Stimulated activated CD8-positive, alpha-beta memory T cell treated with anti-CD3 and anti-CD28 coated beads, Interleukin-15, amount 100 ng/mL, for 4 hours (primary cell): ENCODE measurements around the gene METTL9.
"Not testable (repeated sequence)": the region's sequence is repeated elsewhere in the genome, so short reads cannot be mapped to it uniquely, and the experiment has no call there.

Source experiments
- DNase-seq, 2 donors: peaks; one replicate each; pipeline ENCODE4 v3.0.0-alpha.2; 2020; ENCODE audit warnings: low read depth in 2 of 2

METTL9 gene

DNA sequence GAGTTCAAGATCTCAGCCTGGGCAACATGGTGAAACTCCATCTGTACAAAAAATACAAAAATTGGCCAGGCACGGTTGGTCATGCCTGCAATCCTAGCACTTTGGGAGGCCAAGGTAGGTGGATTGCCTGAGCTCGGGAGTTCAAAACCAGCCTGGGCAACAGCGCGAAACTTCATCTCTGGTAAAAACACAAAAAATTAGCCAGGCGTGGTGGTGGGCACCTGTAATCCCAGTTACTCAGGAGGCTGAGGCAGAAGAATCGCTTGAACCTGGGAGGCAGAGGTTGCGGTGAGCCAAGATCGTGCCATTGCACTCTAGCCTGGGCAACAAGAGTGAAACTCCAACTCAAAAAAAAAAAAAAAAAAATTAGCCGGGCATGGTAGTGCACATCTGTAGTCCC is 25.9 kb upstream of the METTL9 start:
- DNase-seq, result not testable (repeated sequence)

DNA sequence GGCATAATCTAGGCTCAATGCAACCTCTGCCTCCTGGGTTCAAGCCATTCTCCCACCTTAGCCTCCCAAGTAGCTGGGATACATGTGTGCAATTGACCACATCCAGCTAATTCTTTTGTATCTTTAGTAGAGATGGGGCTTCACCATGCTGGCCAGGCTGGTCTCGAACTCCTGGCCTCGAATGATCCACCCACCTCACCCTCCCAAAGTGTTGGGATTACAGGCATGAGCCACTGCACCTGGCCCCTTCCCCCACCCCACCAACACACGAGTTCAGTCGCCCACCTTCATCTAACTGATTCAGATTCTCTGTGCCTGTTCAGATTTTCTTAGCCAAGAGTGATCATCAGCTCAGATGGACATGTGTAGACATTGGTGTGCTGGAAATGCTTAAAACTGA is 25.0 kb upstream of the METTL9 start:
- no peak for DNase-seq

GRCh38 chr16:21576323-21576722 is 23.1 kb upstream of the METTL9 start:
- DNase-seq, result not testable (repeated sequence)

DNA sequence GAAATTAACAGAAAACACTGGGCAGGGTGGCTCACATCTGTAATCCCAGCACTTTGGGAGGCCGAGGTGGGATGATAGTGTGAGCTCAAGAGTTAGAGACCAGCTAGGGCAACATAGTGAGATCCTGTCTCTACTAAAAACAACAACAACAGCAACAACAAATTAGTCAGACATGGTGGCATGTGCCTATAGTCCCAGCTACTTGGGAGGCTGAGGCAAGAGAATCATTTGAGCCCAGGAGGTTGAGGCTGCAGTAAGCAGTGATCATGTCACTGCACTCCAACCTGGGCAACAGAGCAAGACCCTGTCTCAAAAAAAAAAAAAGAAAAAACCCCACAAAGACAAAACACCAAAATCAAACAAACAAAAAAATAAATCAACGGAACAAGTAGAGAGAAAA is 21.9 kb upstream of the METTL9 start:
- DNase-seq, result not testable (repeated sequence)

- DNase-seq, result not testable (repeated sequence)
Measured at GRCh38 chr16:21578311-21578710, 21.1 kb upstream of the METTL9 start.

DNA sequence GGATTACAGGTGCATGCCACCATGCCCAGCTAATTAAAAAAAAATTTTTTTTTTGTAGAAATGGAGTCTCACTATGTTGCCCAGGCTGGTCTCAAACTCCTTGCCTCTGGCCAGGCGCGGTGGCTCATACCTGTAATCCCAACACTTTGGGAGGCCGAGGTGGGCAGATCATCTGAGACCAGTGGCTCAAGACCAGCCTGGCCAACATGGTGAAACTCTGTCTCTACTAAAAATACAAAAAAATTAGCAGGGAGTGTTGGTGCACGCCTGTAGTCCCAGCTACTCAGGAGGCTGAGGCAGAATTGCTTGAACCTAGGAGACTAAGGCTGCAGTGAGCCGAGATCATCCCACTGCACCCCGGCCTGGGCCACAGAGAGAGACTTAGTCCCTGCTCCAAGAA is 19.2 kb upstream of the METTL9 start:
- DNase-seq, result not testable (repeated sequence)

GRCh38 chr16:21580807-21581206 is 18.6 kb upstream of the METTL9 start:
- no peak for DNase-seq

GRCh38 chr16:21584817-21585216 is 14.6 kb upstream of the METTL9 start:
- DNase-seq, result no peak

DNA sequence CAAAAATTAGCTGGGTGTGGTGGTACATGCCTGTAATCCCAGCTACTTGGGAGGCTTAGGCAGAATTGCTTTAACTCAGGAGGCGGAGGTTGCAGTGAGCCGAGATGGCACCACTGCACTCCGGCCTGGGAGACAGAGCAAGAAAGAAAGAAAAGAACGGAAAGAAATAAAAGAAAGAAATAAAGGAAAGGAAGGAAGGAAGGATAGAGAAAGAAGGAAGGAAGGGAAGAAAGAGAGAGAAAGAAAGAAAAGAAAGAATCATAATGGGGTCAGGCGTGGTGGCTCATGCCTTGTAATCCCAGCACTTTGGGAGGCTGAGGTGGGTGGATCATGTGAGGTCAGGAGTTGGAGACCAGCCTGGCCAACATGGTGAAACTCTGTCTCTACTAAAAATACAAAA is 10.8 kb upstream of the METTL9 start:
- not testable (repeated sequence) for DNase-seq

- DNase-seq, result no peak
Measured at GRCh38 chr16:21589551-21589950, 9.8 kb upstream of the METTL9 start.

DNA sequence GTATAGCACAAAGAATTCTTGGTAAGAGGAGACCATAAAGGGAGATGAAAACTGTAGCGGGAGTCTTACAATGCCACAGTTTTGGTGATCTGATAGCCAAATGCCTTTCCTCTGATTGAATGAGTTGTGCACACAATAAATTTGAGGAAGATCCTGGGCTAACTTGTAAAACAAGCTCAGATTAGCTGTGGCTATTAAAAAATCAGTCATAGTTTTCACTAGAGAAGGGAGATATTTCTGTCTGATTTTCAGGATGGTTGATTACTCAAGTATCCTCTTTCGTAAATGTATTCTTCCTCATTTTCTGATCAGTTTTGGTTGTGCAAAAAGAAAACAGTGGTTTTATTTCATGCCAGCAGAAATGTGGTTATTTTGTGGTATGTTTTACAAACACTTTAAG is 9.1 kb upstream of the METTL9 start:
- no peak for DNase-seq

- no peak for DNase-seq
Measured at GRCh38 chr16:21590796-21591195, 8.6 kb upstream of the METTL9 start.

DNA sequence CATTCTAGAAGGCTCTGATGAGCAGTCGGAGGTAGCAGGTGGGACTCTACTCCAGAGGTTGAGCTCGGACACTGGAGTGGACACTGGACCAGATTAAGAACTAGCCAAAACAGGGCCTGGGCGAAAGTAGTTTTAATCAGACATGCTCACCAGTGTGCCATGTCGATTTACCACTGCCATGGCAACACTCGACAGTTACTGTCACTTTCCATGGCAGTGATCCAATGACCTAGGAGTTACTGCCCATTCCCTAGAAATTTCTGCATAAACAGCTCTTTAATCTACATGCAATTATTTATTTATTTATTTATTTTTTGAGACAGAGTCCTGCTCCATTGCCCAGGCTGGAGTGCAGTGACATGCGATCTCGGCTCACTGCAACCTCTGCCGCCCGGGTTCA is 7.2 kb upstream of the METTL9 start:
- no peak for DNase-seq

GRCh38 chr16:21593530-21594289 is 5.7 kb upstream of the METTL9 start:
- DNase-seq, result no peak

DNA sequence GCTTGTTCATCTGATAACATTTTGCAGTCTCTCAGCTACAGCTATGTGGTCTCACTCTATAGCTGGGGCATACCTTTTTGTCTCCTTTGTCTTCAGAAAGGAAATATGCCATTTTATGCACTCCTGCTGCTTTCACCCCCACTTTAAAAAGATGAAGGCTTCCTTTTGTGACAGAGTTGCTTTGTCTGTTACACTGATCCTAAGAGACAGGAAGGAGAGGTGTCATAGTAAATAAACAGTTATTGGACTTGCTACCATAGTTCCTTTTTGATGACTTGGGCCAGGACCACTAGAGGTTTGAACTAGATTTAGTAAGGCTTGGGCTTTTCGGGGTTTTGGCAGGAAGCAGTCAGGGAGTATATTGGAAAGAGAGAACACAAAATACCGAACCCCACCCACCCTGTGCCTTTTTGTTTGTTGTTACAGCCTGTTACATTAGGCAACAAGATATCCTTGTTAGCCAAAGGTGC is 1.8 kb upstream of the METTL9 start:
- DNase-seq, result no peak

GRCh38 chr16:21598206-21598605 is 1.2 kb upstream of the METTL9 start:
- DNase-seq, result no peak

DNA sequence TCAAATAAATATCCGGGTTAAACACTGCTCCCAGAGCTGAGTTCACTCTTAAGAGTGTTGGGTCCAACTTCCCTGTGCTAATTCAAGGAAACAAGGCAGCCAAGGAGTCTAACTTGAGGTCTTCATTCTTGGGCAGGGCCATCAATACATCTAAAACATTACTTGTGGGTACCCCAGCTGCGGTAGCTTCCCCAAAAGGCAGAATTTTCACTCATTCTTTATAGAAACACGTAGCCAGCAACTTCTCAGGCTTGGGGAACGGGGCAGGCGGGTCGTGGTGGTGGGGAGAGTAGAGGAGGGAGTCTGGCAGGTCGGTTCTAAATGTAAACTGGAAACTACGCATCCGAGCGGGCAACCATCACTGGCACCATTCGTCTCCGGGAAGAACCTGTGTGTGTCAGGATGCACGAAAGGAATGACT is 666 bp upstream of the METTL9 start:
- DNase-seq, result no peak

DNA sequence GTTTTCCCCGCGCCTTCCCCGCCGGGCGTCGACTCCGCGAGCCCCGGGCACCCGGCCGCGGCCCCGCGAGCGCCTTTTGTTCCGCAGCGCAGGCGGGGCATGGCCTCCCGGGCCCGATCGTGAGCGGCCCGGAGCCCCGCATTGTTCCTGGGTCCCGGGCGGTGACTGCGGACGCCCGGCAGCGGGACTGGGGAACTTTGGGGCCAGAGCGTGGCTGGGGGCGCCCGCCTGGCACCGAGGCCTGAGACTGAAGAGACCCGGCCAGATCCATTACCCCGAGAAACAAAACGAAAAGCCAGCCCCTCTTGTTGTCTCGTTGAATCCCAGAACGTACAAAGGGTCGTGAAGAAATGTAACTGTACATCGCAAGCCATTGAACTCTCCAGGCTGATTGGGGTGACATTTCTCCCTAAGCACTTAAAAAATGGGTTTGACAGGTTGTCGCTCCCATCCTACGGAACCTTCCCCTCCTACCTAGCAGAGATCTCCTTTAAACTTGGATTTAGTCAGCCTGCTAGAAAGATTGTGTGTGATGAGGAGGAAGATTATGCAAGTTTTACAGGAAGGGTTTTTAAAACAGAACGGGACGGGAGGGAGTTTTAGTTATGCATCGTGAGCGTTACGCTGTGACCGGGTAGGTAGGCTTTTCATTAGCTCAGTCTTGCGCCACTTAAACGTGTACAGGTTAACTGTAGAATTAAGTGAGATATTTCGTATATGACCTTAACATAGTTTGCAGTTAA is 825 bp downstream of the METTL9 start:
- DNase-seq, result no peak

- DNase-seq, result no peak
Measured at GRCh38 chr16:21602785-21603184, 3.4 kb downstream of the METTL9 start.

- no peak for DNase-seq
Measured at GRCh38 chr16:21603928-21604327, 4.6 kb downstream of the METTL9 start.

DNA sequence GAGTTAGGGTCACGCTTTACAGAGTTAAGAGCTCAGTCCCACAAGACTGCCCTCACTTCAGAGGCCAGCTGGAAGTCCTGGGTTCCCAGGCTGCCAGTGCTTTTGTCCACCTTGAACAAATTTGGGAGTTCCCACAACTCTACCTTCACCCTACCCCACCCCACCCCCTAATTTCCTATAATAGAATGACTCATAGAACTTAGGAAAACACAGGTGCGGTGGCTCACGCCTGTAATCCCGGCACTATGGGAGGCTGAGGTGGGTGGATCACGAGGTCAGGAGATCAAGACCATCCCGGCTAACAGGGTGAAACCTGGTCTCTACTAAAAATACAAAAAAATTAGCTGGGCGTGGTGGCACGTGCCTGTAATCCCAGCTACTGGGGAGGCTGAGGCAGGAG is 6.5 kb downstream of the METTL9 start:
- not testable (repeated sequence) for DNase-seq

DNA sequence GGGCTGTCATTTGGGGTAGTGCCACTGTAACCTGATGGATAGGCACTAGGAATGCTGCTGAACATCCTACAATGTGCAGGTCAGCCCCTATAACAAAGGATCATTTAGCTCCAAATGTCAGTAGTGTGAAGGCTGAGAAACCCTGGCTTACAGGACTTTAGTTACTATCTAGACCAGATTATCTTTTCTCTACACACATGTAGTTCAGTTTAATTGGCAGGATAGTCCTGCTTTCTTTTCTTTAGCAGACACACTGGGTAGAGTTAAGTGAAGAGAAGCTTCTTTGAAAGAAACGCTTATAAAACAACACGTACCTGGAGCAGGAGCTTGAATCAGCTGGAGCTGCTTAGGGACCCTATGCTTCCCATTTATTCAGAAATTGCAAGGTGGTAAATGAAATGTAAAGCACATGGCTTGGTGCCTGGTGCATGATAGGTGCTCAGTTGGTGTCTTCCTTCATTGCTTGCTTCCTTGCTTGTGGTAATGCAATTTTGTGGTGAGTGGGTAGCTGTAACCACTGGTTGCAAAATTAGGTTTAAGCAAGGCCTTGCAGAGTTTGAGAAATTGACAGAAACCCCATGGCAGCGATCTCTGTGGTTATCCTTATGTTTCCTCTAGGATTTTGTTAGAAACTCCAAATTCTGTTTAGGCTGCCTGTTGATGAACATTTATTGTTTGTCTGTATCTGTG is 9.4 kb downstream of the METTL9 start:
- DNase-seq, result no peak
